ENCODE measurements around the gene SPOCD1.

GRCh38 chr1:31782421-31783410 is 33.1 kb downstream of the SPOCD1 start:
- TF ChIP-seq CTCF (IDR thresholded peaks at IDR 0.05) (no peak), POLR2A (IDR thresholded peaks at IDR 0.05) (no peak)

Measured in heart left ventricle (tissue), 13 donors.